Thyroid gland (tissue), 4 donors: ENCODE data around the gene MEMO1. TPM values are rescaled to one million over a fixed set of nuclear protein-coding genes. Genes with fewer than 3 reads are reported as not detected.

ENCODE experiments used
- DNase-seq, 2 donors: peaks; one replicate each; pipeline ENCODE4 v3.0.0-alpha.2; 2019
- H3K27ac ChIP-seq, 3 donors: fragments of 200-600 bp; sonication (generic); 1 replicate in 2 of 3; 2 replicates in 1 of 3; pipeline ENCODE4 v1.5.1; 2016 to 2019; ENCODE audit warnings: mild to moderate bottlenecking in 1 of 3, moderate library complexity in 1 of 3
- H3K27me3 ChIP-seq: fragments of 200-600 bp; sonication (generic); one replicate; pipeline ENCODE4 v1.5.1; 2019
- H3K36me3 ChIP-seq, 2 donors: fragments of 200-600 bp; sonication (generic); one replicate each; pipeline ENCODE4 v1.5.1; 2016 to 2019
- H3K4me1 ChIP-seq, 2 donors: fragments of 200-600 bp; sonication (generic); one replicate each; pipeline ENCODE4 v1.5.1; 2017 to 2019
- H3K4me3 ChIP-seq, 3 donors: fragments of 200-600 bp; sonication (generic); replicated peaks in 1 of 3; 1 replicate in 2 of 3; 2 replicates in 1 of 3; pipeline ENCODE4 v1.5.1; 2016; ENCODE audit warnings: mild to moderate bottlenecking in 1 of 3
- H3K9me3 ChIP-seq: fragments of 200-600 bp; sonication (generic); one replicate; pipeline ENCODE4 v1.5.1; 2017
- POLR2A ChIP-seq, 2 donors: fragments of 450-650 bp; IDR thresholded peaks; one replicate each; pipeline ENCODE4 v1.6.1; 2017; ENCODE audit warnings: antibody characterized with exemption in 2 of 2, mild to moderate bottlenecking in 2 of 2, moderate library complexity in 1 of 2
- WGBS, 2 donors: methylation state at CpG; one replicate each; pipeline ENCODE4 v1.1.5; 2017; 5-methylcytosine and 5-hydroxymethylcytosine counted together
- intact Hi-C: fragments of 100-400 bp; cut with DNase I; formaldehyde crosslinking; loops from one replicate; pipeline ENCODE4 v1.15.1; 2023
- total RNA-seq, 4 donors: library from RNA; depleted of rRNA; stranded (reverse); fragments of >200 nt; gene quantifications; one replicate each; pipeline ENCODE4 v1.2.3, GENCODE V29; 2016
- TF ChIP-seq, protein P1 (sequence below), 6 experiments: fragments of 200-600 bp in 3 of 6; fragments of 450-650 bp in 3 of 6; sonication (generic) in 3 of 6; IDR thresholded peaks; one replicate each; pipeline ENCODE4 v1.5.1; 2016 to 2019; ENCODE audit warnings: antibody characterized with exemption in 6 of 6, mild to moderate bottlenecking in 2 of 6, inconsistent platforms in 1 of 6, moderate library complexity in 1 of 6

MEMO1 gene
- total RNA-seq, 4 donors from 2014 or later: 16.3 to 28.7 (median 27.4) TPM

DNA sequence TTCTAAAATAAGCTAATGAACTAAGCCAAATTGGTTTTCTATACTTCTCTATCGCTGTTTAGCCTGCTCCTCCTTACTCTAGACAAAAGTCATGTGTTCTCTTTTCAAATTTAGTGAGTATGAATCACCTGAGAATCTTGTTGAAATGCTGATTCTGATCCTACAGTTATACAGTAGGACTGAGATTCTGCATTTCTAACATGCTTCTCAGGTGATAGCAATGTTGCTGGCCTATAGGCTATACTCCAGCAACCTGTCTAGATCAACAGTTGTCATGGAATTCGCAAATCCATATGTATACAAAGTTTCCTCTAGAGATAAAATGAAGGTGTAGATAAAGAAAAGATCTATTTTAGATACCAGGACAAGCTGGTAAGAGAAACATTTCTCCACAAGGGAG, 62.9 kb downstream of the MEMO1 start:
- intact Hi-C loops: no loop called here
- DNase-seq: no peak
- Histone ChIP-seq H3K9me3 (no peaks in the 10 kb centered on the region), H3K27me3 (no peaks in the 10 kb centered on the region), H3K4me1 (no peaks in the 10 kb centered on the region), H3K27ac (no peak overlapping the region), H3K36me3 (no peaks in the 10 kb centered on the region), H3K4me3 (no peak overlapping the region)
- 97 to 99% methylated on average over 2 of the region's 2 CpGs for WGBS, 2 donors
- TF ChIP-seq, protein P1, sequence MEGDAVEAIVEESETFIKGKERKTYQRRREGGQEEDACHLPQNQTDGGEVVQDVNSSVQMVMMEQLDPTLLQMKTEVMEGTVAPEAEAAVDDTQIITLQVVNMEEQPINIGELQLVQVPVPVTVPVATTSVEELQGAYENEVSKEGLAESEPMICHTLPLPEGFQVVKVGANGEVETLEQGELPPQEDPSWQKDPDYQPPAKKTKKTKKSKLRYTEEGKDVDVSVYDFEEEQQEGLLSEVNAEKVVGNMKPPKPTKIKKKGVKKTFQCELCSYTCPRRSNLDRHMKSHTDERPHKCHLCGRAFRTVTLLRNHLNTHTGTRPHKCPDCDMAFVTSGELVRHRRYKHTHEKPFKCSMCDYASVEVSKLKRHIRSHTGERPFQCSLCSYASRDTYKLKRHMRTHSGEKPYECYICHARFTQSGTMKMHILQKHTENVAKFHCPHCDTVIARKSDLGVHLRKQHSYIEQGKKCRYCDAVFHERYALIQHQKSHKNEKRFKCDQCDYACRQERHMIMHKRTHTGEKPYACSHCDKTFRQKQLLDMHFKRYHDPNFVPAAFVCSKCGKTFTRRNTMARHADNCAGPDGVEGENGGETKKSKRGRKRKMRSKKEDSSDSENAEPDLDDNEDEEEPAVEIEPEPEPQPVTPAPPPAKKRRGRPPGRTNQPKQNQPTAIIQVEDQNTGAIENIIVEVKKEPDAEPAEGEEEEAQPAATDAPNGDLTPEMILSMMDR (IDR thresholded peaks at IDR 0.05): no peak

DNA sequence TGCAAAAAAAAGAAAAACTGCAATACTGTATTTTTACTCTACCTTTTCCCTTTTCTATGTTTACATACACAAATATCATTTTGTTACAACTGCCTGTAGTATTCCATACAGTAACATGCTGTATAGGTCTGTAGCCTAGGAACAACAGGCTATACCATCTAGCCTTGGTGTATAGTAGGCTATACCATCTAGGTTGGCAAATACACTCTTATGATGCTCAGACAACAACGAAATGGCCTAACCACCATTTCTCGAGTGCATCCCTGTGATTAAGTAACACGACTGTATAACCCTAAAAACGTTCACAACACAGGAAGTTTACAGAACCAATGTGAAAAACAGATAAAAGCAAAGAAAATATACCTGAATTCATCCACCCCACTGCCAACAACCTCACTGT, 64.0 kb downstream of the MEMO1 start:
- H3K27me3 ChIP-seq: no peaks in the 10 kb centered on the region
- H3K4me1 ChIP-seq: no peaks in the 10 kb centered on the region
- H3K27ac ChIP-seq: no peak overlapping the region
- H3K36me3 ChIP-seq: no peaks in the 10 kb centered on the region
- no peak overlapping the region for H3K4me3 ChIP-seq
- 92 to 93% methylated on average over 4 of the region's 4 CpGs for WGBS, 2 donors
- intact Hi-C loops: no loop called here
- TF ChIP-seq POLR2A (IDR thresholded peaks at IDR 0.05): no peak
- TF ChIP-seq, protein P1 (IDR thresholded peaks at IDR 0.05): no peak
- no peaks in the 10 kb centered on the region for H3K9me3 ChIP-seq
- no peak for DNase-seq

DNA sequence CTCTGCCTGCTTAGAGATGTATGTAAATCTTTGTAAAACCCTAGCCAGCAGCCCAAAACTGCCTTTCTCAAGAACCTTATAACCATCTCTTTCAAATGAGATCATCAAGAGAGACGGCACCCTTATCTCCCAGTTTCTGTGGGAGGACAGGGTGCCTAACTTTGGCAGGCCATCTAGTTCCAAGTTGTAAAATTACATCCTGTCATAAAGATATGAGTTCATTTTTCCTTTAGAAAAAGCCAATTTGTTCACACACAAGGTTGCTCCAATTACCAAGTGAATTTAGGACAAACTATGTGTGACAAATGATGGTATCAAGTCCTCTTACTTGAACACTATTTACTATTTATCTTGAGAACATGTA, 65.3 kb downstream of the MEMO1 start:
- H3K4me1 ChIP-seq: no peaks in the 10 kb centered on the region
- H3K27me3 ChIP-seq: no peaks in the 10 kb centered on the region
- H3K9me3 ChIP-seq: no peaks in the 10 kb centered on the region
- DNase-seq: no peak
- WGBS, 2 donors: 71 to 78% methylated on average over 1 of the region's 1 CpG
- no peak overlapping the region for H3K27ac ChIP-seq
- TF ChIP-seq POLR2A (IDR thresholded peaks at IDR 0.05): no peak
- TF ChIP-seq, protein P1 (IDR thresholded peaks at IDR 0.05): no peak
- intact Hi-C loops: no loop called here
- no peak overlapping the region for H3K4me3 ChIP-seq
- no peaks in the 10 kb centered on the region for H3K36me3 ChIP-seq

DNA sequence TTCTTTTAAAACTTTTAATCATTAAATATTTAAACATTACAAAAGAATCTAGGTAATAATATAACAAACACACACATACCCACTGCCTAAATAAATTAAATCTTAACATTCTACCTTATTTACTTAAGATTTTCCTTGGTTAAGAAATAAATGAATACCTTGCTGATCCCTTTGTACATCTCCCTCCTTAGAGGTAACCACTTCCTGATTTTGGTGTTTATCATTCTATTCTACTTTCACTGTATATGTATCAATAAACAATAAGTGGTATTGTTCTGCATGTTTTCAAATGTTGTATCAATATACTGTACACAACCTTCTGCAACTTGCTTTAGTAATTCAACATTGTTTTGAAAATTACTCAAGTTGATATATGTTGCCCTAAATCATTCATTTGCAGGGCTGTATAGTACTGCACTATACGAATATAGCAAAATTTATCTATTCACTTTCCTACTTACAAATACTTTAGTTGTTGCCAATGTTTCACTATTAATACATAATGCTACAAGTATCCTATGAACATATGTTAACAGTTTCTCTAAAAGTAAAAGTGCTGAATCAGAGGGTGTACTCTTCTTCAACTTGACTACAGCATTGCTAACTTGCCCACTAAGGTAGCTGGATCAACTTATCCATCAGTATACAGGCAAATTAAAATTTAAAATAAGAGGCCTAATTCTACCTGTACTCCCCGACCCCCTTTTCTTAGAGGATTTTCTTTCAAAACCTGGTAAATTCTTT, 65.8 kb downstream of the MEMO1 start:
- Histone ChIP-seq H3K27ac (no peak overlapping the region), H3K4me3 (no peak overlapping the region), H3K9me3 (no peaks in the 10 kb centered on the region), H3K27me3 (no peaks in the 10 kb centered on the region), H3K4me1 (no peaks in the 10 kb centered on the region), H3K36me3 (no peaks in the 10 kb centered on the region)
- TF ChIP-seq POLR2A (IDR thresholded peaks at IDR 0.05): no peak
- TF ChIP-seq, protein P1 (IDR thresholded peaks at IDR 0.05): no peak
- no peak for DNase-seq
- WGBS, 2 donors: 92 to 93% methylated on average over 2 of the region's 2 CpGs
- intact Hi-C loops: no loop called here

DNA sequence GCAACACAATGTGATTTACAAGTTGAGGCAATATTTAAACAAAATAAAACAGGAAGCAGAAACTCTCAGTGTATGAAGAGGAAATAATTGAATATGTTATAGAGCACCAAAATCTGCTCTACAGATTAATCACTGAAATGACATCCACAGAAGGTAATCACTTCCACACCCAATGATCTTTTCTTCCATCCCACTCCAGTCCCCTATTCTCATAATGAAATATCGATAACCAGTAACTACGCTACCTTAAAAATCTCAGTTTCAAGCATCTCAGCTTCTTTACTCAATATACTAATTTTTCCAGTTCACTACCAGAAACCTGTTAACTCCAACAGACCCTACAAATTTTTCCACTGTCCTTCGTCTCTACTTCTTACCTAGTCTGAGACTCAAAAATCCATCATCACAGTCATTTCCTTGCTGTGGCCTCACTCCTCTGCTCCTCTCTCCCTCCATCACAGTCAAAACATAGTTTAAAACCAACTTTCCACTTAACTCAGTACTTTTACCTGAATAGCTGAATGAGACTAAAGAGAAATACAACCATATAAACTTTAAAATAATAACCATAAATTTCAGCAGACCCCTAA, 67.1 kb downstream of the MEMO1 start:
- no peak for TF ChIP-seq POLR2A (IDR thresholded peaks at IDR 0.05)
- TF ChIP-seq, protein P1 (IDR thresholded peaks at IDR 0.05): no peak
- 97 to 100% methylated on average over 3 of the region's 3 CpGs for WGBS, 2 donors
- no peaks in the 10 kb centered on the region for H3K4me1 ChIP-seq
- no peaks in the 10 kb centered on the region for H3K27me3 ChIP-seq
- DNase-seq: no peak
- H3K9me3 ChIP-seq: no peaks in the 10 kb centered on the region
- H3K4me3 ChIP-seq: no peak overlapping the region
- H3K36me3 ChIP-seq: no peaks in the 10 kb centered on the region
- intact Hi-C loops: no loop called here
- no peak overlapping the region for H3K27ac ChIP-seq
